Measurements from ENCODE around the gene PPP1R15A. TPM values are rescaled to one million over a fixed set of nuclear protein-coding genes. Genes with fewer than 3 reads are reported as not detected.
A peak's percentile ranks its signal among the peaks of the same experiment; 100 is the strongest.
"Not testable (repeated sequence)": the region's sequence is repeated elsewhere in the genome, so short reads cannot be mapped to it uniquely, and the experiment has no call there.

Gene PPP1R15A
- total RNA-seq, 1 donor: 63.9 TPM

DNA sequence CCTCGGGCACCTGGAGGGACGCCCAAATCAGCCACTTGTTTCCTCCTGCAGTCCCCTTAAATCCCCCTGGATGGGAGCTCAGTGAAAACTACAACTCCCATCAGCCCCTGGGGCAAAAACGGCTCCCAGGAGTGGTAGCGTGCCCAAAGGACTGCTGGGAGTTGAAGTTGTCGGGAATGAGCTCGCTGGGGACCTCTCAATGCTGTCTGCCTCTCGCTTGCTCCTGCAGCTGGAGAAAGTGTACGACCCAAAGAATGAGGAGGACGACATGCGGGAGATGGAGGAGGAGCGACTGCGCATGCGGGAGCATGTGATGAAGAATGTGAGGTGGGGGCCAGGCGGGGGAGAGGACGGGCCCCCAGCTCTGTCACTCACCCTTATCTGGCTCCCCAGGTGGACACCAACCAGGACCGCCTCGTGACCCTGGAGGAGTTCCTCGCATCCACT is 46.6 kb downstream of the PPP1R15A start:
- TF ChIP-seq, protein P1, sequence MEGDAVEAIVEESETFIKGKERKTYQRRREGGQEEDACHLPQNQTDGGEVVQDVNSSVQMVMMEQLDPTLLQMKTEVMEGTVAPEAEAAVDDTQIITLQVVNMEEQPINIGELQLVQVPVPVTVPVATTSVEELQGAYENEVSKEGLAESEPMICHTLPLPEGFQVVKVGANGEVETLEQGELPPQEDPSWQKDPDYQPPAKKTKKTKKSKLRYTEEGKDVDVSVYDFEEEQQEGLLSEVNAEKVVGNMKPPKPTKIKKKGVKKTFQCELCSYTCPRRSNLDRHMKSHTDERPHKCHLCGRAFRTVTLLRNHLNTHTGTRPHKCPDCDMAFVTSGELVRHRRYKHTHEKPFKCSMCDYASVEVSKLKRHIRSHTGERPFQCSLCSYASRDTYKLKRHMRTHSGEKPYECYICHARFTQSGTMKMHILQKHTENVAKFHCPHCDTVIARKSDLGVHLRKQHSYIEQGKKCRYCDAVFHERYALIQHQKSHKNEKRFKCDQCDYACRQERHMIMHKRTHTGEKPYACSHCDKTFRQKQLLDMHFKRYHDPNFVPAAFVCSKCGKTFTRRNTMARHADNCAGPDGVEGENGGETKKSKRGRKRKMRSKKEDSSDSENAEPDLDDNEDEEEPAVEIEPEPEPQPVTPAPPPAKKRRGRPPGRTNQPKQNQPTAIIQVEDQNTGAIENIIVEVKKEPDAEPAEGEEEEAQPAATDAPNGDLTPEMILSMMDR (IDR thresholded peaks at IDR 0.05; ENCODE audit: insufficient read depth, low read depth, low read length): no peak
- no peak overlapping the region for H3K4me3 ChIP-seq (ENCODE audit: low read depth, low read length)
- DNase-seq (ENCODE audit: low read depth): no peak

DNA sequence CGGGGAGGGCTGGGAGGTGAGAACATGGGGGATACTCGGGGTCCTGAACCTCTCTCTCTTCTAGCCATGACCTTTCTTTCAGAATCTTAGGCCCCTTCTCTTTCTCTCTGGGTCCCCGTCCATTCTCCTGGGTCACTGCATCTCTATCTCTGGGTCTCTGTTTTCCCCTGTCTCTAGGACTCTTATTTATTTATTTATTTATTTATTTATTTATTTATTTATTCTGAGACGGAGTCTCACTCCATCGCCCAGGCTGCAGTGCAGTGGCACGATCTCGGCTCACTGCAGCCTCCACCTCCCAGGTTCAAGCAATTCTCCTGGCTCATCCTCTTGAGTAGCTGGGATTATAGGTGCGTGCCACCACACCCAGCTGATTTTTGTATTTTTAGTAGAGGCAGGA is 47.0 kb downstream of the PPP1R15A start:
- not testable (repeated sequence) for DNase-seq (ENCODE audit: low read depth); H3K4me3 ChIP-seq (ENCODE audit: low read depth, low read length)

DNA sequence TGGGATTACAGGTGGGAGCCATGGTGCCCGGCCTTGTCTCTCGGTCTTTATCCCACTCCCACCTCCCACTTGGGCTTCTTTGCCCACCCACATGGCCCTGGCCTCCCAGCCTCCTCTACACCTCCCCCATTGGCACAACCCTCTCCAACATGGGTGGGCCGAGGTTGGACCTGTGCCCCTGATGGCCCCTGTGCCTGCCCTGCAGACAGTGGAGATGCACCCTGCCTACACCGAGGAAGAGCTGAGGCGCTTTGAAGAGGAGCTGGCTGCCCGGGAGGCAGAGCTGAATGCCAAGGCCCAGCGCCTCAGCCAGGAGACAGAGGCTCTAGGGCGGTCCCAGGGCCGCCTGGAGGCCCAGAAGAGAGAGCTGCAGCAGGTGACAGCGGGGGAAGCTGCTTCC is 48.7 kb downstream of the PPP1R15A start:
- no peak overlapping the region for H3K4me3 ChIP-seq (ENCODE audit: low read depth, low read length)
- DNase-seq (ENCODE audit: low read depth): no peak
- TF ChIP-seq, protein P1 (IDR thresholded peaks at IDR 0.05; ENCODE audit: insufficient read depth, low read depth, low read length): no peak

DNA sequence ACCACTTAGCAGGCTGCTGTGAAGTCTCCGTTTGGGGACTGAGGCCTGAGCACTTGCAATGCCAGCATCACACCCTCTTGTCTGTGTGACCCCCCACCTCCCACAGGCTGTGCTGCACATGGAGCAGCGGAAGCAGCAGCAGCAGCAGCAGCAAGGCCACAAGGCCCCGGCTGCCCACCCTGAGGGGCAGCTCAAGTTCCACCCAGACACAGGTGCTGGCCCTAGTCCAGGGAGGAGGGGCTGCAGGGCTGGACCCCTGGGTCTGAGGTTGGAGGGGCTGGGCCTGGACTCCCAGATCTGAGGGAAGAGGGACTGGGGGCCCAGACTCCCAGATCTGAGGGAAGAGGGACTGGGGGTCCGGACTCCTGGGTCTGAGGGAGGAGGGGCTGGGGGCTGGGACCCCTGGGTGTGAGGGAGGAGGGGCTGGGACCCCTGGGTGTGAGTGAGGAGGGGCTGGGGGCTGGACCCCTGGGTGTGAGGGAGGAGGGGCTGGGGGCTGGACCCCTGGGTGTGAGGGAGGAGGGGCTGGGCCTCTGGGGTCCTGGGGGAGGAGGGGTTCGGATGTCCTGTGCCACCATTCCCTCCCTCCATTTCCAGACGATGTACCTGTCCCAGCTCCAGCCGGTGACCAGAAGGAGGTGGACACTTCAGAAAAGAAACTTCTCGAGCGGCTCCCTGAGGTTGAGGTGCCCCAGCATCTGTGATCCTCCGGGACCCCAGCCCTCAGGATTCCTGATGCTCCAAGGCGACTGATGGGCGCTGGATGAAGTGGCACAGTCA is 49.7 kb downstream of the PPP1R15A start:
- no peak for DNase-seq (ENCODE audit: low read depth)
- H3K4me3 ChIP-seq (ENCODE audit: low read depth, low read length): no peak overlapping the region
- TF ChIP-seq, protein P1 (IDR thresholded peaks at IDR 0.05; ENCODE audit: insufficient read depth, low read depth, low read length): no peak

DNA sequence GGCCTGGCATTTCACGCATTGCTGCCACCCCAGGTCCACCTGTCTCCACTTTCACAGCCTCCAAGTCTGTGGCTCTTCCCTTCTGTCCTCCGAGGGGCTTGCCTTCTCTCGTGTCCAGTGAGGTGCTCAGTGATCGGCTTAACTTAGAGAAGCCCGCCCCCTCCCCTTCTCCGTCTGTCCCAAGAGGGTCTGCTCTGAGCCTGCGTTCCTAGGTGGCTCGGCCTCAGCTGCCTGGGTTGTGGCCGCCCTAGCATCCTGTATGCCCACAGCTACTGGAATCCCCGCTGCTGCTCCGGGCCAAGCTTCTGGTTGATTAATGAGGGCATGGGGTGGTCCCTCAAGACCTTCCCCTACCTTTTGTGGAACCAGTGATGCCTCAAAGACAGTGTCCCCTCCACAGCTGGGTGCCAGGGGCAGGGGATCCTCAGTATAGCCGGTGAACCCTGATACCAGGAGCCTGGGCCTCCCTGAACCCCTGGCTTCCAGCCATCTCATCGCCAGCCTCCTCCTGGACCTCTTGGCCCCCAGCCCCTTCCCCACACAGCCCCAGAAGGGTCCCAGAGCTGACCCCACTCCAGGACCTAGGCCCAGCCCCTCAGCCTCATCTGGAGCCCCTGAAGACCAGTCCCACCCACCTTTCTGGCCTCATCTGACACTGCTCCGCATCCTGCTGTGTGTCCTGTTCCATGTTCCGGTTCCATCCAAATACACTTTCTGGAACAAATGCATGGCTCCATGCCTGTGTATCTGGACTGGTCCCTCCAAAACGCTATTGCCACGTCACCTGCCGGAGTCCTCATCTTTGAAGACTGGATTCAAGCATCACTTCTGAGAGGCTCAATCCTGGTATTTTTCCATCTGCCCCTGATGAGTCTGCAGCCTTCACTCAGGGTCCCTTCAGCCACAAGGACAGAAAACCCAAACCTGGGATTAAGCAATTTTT is 50.6 kb downstream of the PPP1R15A start:
- no peak overlapping the region for H3K4me3 ChIP-seq (ENCODE audit: low read depth, low read length)
- DNase-seq (ENCODE audit: low read depth): no peak
- TF ChIP-seq, protein P1 (IDR thresholded peaks at IDR 0.05; ENCODE audit: insufficient read depth, low read depth, low read length): no peak

DNA sequence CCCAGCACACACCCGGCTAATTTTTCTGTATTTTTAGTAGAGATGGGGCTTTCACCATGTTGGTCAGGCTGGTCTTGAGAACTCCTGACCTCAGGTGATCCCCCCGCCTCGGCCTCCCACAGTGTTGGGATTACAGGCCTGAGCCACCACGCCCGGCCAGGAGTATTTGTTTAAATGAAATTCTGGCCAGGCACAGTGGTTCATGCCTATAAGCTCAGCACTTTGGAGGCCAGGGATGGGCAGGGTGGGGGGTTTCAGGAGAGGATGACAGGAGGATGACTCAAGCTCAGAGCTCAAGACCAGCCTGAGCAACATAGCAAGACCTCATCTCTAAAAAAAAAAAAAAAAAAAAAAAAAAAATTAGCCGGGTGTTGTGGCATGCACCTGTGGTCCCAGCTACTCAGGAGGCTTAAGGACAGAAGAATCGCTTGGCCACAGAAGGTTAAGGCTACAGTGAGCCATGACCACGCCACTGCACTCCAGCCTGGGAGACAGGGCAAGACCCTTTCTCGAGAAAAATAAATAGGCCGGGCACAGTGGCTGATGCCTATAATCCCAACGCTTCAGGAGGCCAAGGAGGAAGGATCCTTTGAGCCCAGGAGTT is 53.1 kb downstream of the PPP1R15A start:
- TF ChIP-seq, protein P1 (IDR thresholded peaks at IDR 0.05; ENCODE audit: insufficient read depth, low read depth, low read length): no peak
- peak; percentile 77 for DNase-seq (ENCODE audit: low read depth)
- H3K4me3 ChIP-seq (ENCODE audit: low read depth, low read length): no peak overlapping the region

Other genes with a start within 250 kb of the PPP1R15A start
- gene DBP, start 235.0 kb upstream of the PPP1R15A start, total RNA-seq: 6.9 and 7.7 TPM in 2 replicates
- 1.3 TPM in 2 replicates for gene CA11, start 226.2 kb upstream of the PPP1R15A start, total RNA-seq
- gene NTN5, start 199.4 kb upstream of the PPP1R15A start, total RNA-seq: under 0.01 TPM in 1 of 2 replicates, not detected in the other
- not detected in 2 replicates for gene FUT2, start 176.4 kb upstream of the PPP1R15A start, total RNA-seq
- gene MAMSTR, start 152.7 kb upstream of the PPP1R15A start, total RNA-seq: 1.7 and 2.3 TPM in 2 replicates
- 0.97 and 2.6 TPM in 2 replicates for gene RASIP1, start 131.8 kb upstream of the PPP1R15A start, total RNA-seq
- gene IZUMO1, start 125.5 kb upstream of the PPP1R15A start, total RNA-seq: under 0.01 TPM in 1 of 2 replicates, not detected in the other
- under 0.01 TPM in 2 replicates for gene FUT1, start 119.8 kb upstream of the PPP1R15A start, total RNA-seq
- gene FGF21, start 116.9 kb upstream of the PPP1R15A start, total RNA-seq: not detected in 2 replicates
- 30.3 and 31.5 TPM in 2 replicates for gene BCAT2, start 61.4 kb upstream of the PPP1R15A start, total RNA-seq
- 12.2 and 13.8 TPM in 2 replicates for gene HSD17B14, start 35.9 kb upstream of the PPP1R15A start, total RNA-seq
- 6.0 and 12.2 TPM in 2 replicates for gene PLEKHA4, start 3.8 kb upstream of the PPP1R15A start, total RNA-seq
- 0.32 TPM in 1 of 2 replicates, not detected in the other for gene TULP2, start 26.3 kb downstream of the PPP1R15A start, total RNA-seq
- gene NUCB1, start 27.9 kb downstream of the PPP1R15A start, total RNA-seq: 139 and 154 TPM in 2 replicates
- not detected in 2 replicates for gene DHDH, start 61.3 kb downstream of the PPP1R15A start, total RNA-seq
- gene BAX, start 82.5 kb downstream of the PPP1R15A start, total RNA-seq: 65.4 and 85.9 TPM in 2 replicates
- gene FTL, start 92.9 kb downstream of the PPP1R15A start, total RNA-seq: 2,928 and 4,150 TPM in 2 replicates
- 39.6 and 43.2 TPM in 2 replicates for gene GYS1, start 120.9 kb downstream of the PPP1R15A start, total RNA-seq
- 162 and 176 TPM in 2 replicates for gene RUVBL2, start 121.5 kb downstream of the PPP1R15A start, total RNA-seq
- gene LHB, start 144.7 kb downstream of the PPP1R15A start, total RNA-seq: 0.32 TPM in 1 of 2 replicates, not detected in the other
- gene CGB3, start 151.9 kb downstream of the PPP1R15A start, total RNA-seq: not detected in 2 replicates
- not detected in 2 replicates for gene CGB2, start 159.5 kb downstream of the PPP1R15A start, total RNA-seq
- not detected in 2 replicates for gene CGB1, start 164.5 kb downstream of the PPP1R15A start, total RNA-seq
- 0.32 TPM in 1 of 2 replicates, not detected in the other for gene CGB5, start 171.4 kb downstream of the PPP1R15A start, total RNA-seq
- not detected in 2 replicates for gene CGB8, start 176.7 kb downstream of the PPP1R15A start, total RNA-seq
- gene CGB7, start 185.3 kb downstream of the PPP1R15A start, total RNA-seq: under 0.01 and 0.32 TPM in 2 replicates
- gene NTF4, start 192.4 kb downstream of the PPP1R15A start, total RNA-seq: not detected in 2 replicates
- not detected in 2 replicates for gene KCNA7, start 200.3 kb downstream of the PPP1R15A start, total RNA-seq
- 117 and 197 TPM in 2 replicates for gene SNRNP70, start 213.0 kb downstream of the PPP1R15A start, total RNA-seq
- 4.8 and 6.5 TPM in 2 replicates for gene LIN7B, start 241.9 kb downstream of the PPP1R15A start, total RNA-seq
- gene C19orf73, start 246.7 kb downstream of the PPP1R15A start, total RNA-seq: 0.32 TPM in 1 of 2 replicates, not detected in the other
- gene PPFIA3, start 247.1 kb downstream of the PPP1R15A start, total RNA-seq: 1.6 and 2.2 TPM in 2 replicates